ENCODE data around the gene LRP2.

DNA sequence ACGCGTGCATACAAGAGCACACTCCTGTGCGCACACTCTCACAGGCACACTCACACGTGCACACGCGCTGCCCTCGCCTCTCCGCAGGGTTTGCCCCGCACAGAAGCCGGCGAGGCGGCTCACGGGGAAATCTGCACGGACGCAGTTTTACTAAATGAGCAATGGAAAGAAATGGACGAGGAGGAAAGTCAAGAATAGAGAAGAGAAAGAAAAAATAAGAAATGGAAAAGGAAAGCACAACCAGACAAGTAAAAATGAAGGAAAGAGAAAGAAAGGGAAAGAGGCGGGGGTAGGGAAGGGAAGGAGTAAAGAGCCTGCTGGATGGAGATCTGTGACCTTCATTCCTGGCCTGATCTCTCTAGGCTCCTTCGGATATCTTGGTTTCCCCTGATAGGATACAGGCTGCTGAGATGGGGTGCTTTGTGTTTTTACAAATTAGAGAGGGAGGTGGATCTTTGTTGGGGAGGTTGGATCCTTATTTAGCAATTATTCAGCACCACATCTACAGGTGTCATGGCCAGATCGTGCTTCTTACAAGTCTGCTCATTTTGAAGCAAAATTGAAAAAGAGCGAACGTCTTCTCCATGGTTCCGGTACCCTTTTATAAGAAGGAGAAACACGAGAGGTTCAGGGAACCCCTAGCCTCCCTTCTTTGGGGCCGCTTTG lies 693 bp upstream of the LRP2 start:
- TF ChIP-seq, protein P1, sequence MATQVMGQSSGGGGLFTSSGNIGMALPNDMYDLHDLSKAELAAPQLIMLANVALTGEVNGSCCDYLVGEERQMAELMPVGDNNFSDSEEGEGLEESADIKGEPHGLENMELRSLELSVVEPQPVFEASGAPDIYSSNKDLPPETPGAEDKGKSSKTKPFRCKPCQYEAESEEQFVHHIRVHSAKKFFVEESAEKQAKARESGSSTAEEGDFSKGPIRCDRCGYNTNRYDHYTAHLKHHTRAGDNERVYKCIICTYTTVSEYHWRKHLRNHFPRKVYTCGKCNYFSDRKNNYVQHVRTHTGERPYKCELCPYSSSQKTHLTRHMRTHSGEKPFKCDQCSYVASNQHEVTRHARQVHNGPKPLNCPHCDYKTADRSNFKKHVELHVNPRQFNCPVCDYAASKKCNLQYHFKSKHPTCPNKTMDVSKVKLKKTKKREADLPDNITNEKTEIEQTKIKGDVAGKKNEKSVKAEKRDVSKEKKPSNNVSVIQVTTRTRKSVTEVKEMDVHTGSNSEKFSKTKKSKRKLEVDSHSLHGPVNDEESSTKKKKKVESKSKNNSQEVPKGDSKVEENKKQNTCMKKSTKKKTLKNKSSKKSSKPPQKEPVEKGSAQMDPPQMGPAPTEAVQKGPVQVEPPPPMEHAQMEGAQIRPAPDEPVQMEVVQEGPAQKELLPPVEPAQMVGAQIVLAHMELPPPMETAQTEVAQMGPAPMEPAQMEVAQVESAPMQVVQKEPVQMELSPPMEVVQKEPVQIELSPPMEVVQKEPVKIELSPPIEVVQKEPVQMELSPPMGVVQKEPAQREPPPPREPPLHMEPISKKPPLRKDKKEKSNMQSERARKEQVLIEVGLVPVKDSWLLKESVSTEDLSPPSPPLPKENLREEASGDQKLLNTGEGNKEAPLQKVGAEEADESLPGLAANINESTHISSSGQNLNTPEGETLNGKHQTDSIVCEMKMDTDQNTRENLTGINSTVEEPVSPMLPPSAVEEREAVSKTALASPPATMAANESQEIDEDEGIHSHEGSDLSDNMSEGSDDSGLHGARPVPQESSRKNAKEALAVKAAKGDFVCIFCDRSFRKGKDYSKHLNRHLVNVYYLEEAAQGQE (IDR thresholded peaks at IDR 0.05; ENCODE audit: unreplicated experiment), result no peak
- TF ChIP-seq, protein P2, sequence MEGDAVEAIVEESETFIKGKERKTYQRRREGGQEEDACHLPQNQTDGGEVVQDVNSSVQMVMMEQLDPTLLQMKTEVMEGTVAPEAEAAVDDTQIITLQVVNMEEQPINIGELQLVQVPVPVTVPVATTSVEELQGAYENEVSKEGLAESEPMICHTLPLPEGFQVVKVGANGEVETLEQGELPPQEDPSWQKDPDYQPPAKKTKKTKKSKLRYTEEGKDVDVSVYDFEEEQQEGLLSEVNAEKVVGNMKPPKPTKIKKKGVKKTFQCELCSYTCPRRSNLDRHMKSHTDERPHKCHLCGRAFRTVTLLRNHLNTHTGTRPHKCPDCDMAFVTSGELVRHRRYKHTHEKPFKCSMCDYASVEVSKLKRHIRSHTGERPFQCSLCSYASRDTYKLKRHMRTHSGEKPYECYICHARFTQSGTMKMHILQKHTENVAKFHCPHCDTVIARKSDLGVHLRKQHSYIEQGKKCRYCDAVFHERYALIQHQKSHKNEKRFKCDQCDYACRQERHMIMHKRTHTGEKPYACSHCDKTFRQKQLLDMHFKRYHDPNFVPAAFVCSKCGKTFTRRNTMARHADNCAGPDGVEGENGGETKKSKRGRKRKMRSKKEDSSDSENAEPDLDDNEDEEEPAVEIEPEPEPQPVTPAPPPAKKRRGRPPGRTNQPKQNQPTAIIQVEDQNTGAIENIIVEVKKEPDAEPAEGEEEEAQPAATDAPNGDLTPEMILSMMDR (conservative IDR thresholded peaks at IDR 0.05; ENCODE audit: low read depth in 2 of 2), result no peak

All from GM23338 (cell line).